Suprapubic skin (tissue), 3 donors: ENCODE results near the gene GKAP1.

Experiments
- CTCF ChIP-seq, 2 donors: fragments of 200-600 bp in 1 of 2; fragments of 450-650 bp in 1 of 2; sonication (generic) in 1 of 2; IDR thresholded peaks; one replicate each; pipeline ENCODE4 v1.5.1; 2016 to 2019; ENCODE audit warnings: antibody characterized with exemption in 2 of 2, mild to moderate bottlenecking in 1 of 2, moderate library complexity in 1 of 2
- POLR2AphosphoS5 ChIP-seq, 3 donors: sonication (generic); formaldehyde crosslinking; IDR thresholded peaks; one replicate each; pipeline ENCODE4 v1.6.1; 2017; ENCODE audit warnings: antibody characterized with exemption in 3 of 3

GRCh38 chr9:83721509-83721908 is 96.1 kb downstream of the GKAP1 start:
- no peak for TF ChIP-seq CTCF (IDR thresholded peaks at IDR 0.05)
- no peak for TF ChIP-seq POLR2AphosphoS5 (IDR thresholded peaks at IDR 0.05)
